ENCODE data around the gene IFT81.
"Not testable (repeated sequence)": the region's sequence is repeated elsewhere in the genome, so short reads cannot be mapped to it uniquely, and the experiment has no call there.

The IFT81 gene

GRCh38 chr12:110227138-110227537, 103.0 kb downstream of the IFT81 start:
- ChIA-PET CTCF (interaction anchor here (0.6 kb wide), 2 partner anchors 38 to 152 kb away, joined by 3 read pairs; no protein-coding TSS in a partner anchor), POLR2A (no interaction called here)
- peaks cover 13% of the 10 kb centered on the region for H3K4me1 ChIP-seq (ENCODE audit: control insufficient read depth, insufficient read depth, low read length)

DNA sequence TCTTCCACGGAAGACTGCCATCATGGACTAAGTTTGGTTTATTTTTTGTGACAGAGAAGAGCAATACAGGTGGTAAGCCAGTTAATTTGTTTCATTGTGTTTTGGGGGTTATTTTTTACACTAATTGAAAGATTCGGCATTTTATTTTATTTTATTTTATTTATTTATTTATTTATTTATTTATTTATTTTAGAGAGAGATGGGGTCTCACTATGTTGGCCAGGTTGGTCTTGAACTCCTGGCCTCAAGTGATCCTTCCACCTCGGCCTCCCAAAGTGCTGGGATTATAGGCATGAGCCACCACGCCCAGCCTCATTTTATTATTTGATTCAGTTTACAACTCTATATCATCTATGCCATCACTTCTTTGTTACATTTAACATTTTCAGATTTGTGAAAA, 104.2 kb downstream of the IFT81 start:
- POLR2A ChIA-PET = interaction anchor here (0.9 kb wide), 1 partner anchor 28 kb away, joined by 4 read pairs; no protein-coding TSS in a partner anchor
- H3K4me1 ChIP-seq (ENCODE audit: control insufficient read depth, insufficient read depth, low read length) = peaks cover 13% of the 10 kb centered on the region
- not testable (repeated sequence) for H3K4me3 ChIP-seq (ENCODE audit: low read depth, low read length); H3K27ac ChIP-seq (ENCODE audit: extremely low read depth, low read depth, low read length); H3K36me3 ChIP-seq (ENCODE audit: control insufficient read depth in 2 of 2, insufficient read depth in 1 of 2, low read length in 2 of 2); H3K9me3 ChIP-seq (ENCODE audit: control insufficient read depth, insufficient read depth, low read depth, low read length)
- TF ChIP-seq ZNF394 (tag by site-specific recombination; IDR thresholded peaks at IDR 0.05; ENCODE audit: borderline replicate concordance) = peak; percentile 32; the same call in 1 of the 2 replicates
- TF ChIP-seq ZNF121 (tag by site-specific recombination; IDR thresholded peaks at IDR 0.05) = peak; percentile 72; the same call in 1 of the 2 replicates
- peak; percentile 24; the same call in 1 of the 2 replicates for TF ChIP-seq ZNF426 (tag by site-specific recombination; IDR thresholded peaks at IDR 0.05)
- CTCF ChIA-PET = interaction anchor here (0.5 to 1.0 kb wide), 4 partner anchors 16 to 224 kb away, joined by 3 to 4 read pairs (median 4); no protein-coding TSS in a partner anchor

More at GRCh38 chr12:110227138-110227537, 103.0 kb downstream of the IFT81 start:
- TF ChIP-seq ZNF830 (tag by site-specific recombination; IDR thresholded peaks at IDR 0.05; ENCODE audit: low read depth) = no peak
- Histone ChIP-seq H3K27ac (ENCODE audit: extremely low read depth, low read depth, low read length) (no peak overlapping the region), H3K36me3 (ENCODE audit: control insufficient read depth in 2 of 2, insufficient read depth in 1 of 2, low read length in 2 of 2) (no peaks in the 10 kb centered on the region), H3K4me3 (ENCODE audit: low read depth, low read length) (no peak overlapping the region), H3K9me3 (ENCODE audit: control insufficient read depth, insufficient read depth, low read depth, low read length) (no peaks in the 10 kb centered on the region)

DNA sequence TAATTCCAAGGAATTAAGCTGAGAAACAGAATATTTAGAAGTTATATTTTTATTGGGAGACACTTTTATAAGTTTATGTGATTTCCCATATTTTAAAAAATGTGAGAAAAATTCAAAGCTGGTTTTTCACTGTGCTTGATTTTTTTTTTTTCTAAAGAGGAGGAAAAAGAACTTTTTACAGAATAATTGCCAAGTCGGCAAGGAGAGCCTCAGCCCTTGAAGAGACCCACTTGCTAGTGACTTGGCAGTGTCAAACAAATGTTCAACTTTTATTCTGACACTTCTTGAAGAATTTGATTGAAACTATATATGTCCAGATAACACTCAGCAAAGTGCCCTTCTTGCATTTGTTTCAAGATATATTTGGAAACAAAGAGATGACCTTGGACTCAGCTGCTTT, 104.6 kb downstream of the IFT81 start:
- ChIA-PET POLR2A (interaction anchor here (0.9 kb wide), 1 partner anchor 28 kb away, joined by 4 read pairs; no protein-coding TSS in a partner anchor), CTCF (interaction anchor here (0.5 to 1.0 kb wide), 4 partner anchors 8 to 224 kb away, joined by 3 to 4 read pairs (median 3); no protein-coding TSS in a partner anchor)
- H3K27ac ChIP-seq (ENCODE audit: extremely low read depth, low read depth, low read length) = no peak overlapping the region
- no peaks in the 10 kb centered on the region for H3K9me3 ChIP-seq (ENCODE audit: control insufficient read depth, insufficient read depth, low read depth, low read length)
- H3K36me3 ChIP-seq (ENCODE audit: control insufficient read depth in 2 of 2, insufficient read depth in 1 of 2, low read length in 2 of 2) = no peaks in the 10 kb centered on the region
- TF ChIP-seq ZNF830 (tag by site-specific recombination; IDR thresholded peaks at IDR 0.05; ENCODE audit: low read depth) (no peak), ZNF626 (tag by site-specific recombination; IDR thresholded peaks at IDR 0.05) (no peak), ZNF214 (tag by site-specific recombination; IDR thresholded peaks at IDR 0.05; ENCODE audit: borderline replicate concordance) (no peak)
- TF ChIP-seq, protein P1, sequence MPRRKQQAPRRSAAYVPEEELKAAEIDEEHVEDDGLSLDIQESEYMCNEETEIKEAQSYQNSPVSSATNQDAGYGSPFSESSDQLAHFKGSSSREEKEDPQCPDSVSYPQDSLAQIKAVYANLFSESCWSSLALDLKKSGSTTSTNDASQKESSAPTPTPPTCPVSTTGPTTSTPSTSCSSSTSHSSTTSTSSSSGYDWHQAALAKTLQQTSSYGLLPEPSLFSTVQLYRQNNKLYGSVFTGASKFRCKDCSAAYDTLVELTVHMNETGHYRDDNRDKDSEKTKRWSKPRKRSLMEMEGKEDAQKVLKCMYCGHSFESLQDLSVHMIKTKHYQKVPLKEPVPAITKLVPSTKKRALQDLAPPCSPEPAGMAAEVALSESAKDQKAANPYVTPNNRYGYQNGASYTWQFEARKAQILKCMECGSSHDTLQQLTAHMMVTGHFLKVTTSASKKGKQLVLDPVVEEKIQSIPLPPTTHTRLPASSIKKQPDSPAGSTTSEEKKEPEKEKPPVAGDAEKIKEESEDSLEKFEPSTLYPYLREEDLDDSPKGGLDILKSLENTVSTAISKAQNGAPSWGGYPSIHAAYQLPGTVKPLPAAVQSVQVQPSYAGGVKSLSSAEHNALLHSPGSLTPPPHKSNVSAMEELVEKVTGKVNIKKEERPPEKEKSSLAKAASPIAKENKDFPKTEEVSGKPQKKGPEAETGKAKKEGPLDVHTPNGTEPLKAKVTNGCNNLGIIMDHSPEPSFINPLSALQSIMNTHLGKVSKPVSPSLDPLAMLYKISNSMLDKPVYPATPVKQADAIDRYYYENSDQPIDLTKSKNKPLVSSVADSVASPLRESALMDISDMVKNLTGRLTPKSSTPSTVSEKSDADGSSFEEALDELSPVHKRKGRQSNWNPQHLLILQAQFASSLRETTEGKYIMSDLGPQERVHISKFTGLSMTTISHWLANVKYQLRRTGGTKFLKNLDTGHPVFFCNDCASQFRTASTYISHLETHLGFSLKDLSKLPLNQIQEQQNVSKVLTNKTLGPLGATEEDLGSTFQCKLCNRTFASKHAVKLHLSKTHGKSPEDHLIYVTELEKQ (tag by site-specific recombination; IDR thresholded peaks at IDR 0.05; ENCODE audit: borderline replicate concordance) = no peak
- H3K4me3 ChIP-seq (ENCODE audit: low read depth, low read length) = no peak overlapping the region
- peaks cover 13% of the 10 kb centered on the region for H3K4me1 ChIP-seq (ENCODE audit: control insufficient read depth, insufficient read depth, low read length)

DNA sequence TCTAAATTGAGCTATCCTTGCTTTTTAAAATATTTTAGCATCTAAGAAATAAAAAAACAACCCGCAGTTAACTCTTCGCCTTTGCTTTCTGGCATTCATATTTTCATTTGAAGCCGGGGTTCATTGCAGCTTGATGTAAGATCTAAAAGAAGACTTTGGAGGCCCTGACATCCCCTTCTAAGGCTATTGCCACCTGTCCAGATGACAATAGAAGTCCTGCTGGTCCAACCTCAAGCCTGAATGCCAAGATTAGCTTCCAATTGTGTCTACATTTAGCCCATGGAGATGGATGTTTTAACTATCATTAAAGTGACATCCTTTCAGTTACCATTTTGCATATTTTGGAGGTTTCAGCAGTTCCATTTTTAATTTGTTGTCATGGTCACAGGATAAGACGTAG, 105.3 kb downstream of the IFT81 start:
- H3K27ac ChIP-seq (ENCODE audit: extremely low read depth, low read depth, low read length) = no peak overlapping the region
- CTCF ChIA-PET = interaction anchor here (0.6 to 1.0 kb wide), 3 partner anchors 9 to 36 kb away, joined by 3 read pairs; no protein-coding TSS in a partner anchor
- TF ChIP-seq ZNF530 (tag by site-specific recombination; IDR thresholded peaks at IDR 0.05; ENCODE audit: low read depth) (no peak), ZBTB17 (tag by site-specific recombination; IDR thresholded peaks at IDR 0.05) (no peak), ZNF785 (tag by site-specific recombination; IDR thresholded peaks at IDR 0.05) (no peak), ZNF521 (tag by site-specific recombination; IDR thresholded peaks at IDR 0.05) (no peak), PRDM10 (tag by site-specific recombination; IDR thresholded peaks at IDR 0.05) (no peak), ZNF211 (tag by site-specific recombination; IDR thresholded peaks at IDR 0.05; ENCODE audit: low read depth) (no peak), ZNF16 (tag by site-specific recombination; IDR thresholded peaks at IDR 0.05; ENCODE audit: low read depth) (no peak), REPIN1 (tag by site-specific recombination; IDR thresholded peaks at IDR 0.05; ENCODE audit: low read depth) (no peak), ZNF394 (tag by site-specific recombination; IDR thresholded peaks at IDR 0.05; ENCODE audit: borderline replicate concordance) (no peak), ZNF76 (tag by site-specific recombination; IDR thresholded peaks at IDR 0.05; ENCODE audit: borderline replicate concordance, low read depth) (no peak), ZNF175 (tag by site-specific recombination; IDR thresholded peaks at IDR 0.05) (no peak), ZNF596 (tag by site-specific recombination; IDR thresholded peaks at IDR 0.05) (no peak)
- POLR2A ChIA-PET = no interaction called here
- no peaks in the 10 kb centered on the region for H3K9me3 ChIP-seq (ENCODE audit: control insufficient read depth, insufficient read depth, low read depth, low read length)
- no peaks in the 10 kb centered on the region for H3K36me3 ChIP-seq (ENCODE audit: control insufficient read depth in 2 of 2, insufficient read depth in 1 of 2, low read length in 2 of 2)
- peaks cover 7% of the 10 kb centered on the region for H3K4me1 ChIP-seq (ENCODE audit: control insufficient read depth, insufficient read depth, low read length)
- no peak overlapping the region for H3K4me3 ChIP-seq (ENCODE audit: low read depth, low read length)
